ENCODE measurements around the gene RASL11A.

DNA sequence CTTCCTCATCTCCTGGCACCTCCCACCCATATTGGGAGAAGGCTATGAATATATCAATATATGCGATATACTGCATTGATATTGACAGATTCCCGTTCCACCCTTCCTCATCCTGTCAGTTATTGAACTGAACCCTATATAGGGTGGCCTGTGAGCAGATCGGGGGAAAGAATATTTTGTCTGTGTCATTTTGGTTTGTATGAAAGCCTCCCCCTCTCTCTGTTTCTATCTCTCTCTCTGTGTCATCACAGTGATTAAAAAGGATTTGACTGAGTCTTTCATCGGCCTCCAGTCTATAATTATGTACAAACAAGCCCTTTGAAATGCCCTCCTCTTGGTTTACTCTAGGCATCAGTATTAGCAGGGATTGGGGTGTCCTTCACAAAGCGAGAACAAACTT lies 35.7 kb downstream of the RASL11A start:
- TF ChIP-seq, protein P1, sequence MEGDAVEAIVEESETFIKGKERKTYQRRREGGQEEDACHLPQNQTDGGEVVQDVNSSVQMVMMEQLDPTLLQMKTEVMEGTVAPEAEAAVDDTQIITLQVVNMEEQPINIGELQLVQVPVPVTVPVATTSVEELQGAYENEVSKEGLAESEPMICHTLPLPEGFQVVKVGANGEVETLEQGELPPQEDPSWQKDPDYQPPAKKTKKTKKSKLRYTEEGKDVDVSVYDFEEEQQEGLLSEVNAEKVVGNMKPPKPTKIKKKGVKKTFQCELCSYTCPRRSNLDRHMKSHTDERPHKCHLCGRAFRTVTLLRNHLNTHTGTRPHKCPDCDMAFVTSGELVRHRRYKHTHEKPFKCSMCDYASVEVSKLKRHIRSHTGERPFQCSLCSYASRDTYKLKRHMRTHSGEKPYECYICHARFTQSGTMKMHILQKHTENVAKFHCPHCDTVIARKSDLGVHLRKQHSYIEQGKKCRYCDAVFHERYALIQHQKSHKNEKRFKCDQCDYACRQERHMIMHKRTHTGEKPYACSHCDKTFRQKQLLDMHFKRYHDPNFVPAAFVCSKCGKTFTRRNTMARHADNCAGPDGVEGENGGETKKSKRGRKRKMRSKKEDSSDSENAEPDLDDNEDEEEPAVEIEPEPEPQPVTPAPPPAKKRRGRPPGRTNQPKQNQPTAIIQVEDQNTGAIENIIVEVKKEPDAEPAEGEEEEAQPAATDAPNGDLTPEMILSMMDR (conservative IDR thresholded peaks at IDR 0.05): no peak
- TF ChIP-seq ZFX (IDR thresholded peaks at IDR 0.05): no peak
